PC-9 (cell line): ENCODE measurements around the gene SAA1.

Source experiments
- CTCF ChIP-seq: fragments of 200-600 bp; sonication (generic); conservative IDR thresholded peaks from 2 replicates; pipeline ENCODE4 v1.6.1; 2017; ENCODE audit warnings: mixed run types, antibody characterized with exemption, mild to moderate bottlenecking, moderate library complexity
- EZH2 ChIP-seq: fragments of 200-600 bp; sonication (generic); IDR thresholded peaks from 2 replicates; pipeline ENCODE4 v1.8.0; 2017; ENCODE audit warnings: antibody characterized with exemption, low read depth

GRCh38 chr11:18259259-18259658 is 6.8 kb upstream of the SAA1 start:
- TF ChIP-seq CTCF (no peak), EZH2 (no peak)
